GM15510 (cell line): ENCODE data around the gene SLC22A13.

ENCODE experiments used
- POLR2A ChIP-seq: IDR thresholded peaks from 3 replicates; pipeline ENCODE4 v1.6.1; 2011; ENCODE audit warnings: borderline replicate concordance; ENCODE audit not compliant: insufficient read length; ENCODE audit errors: extremely low read depth

SLC22A13 gene

DNA sequence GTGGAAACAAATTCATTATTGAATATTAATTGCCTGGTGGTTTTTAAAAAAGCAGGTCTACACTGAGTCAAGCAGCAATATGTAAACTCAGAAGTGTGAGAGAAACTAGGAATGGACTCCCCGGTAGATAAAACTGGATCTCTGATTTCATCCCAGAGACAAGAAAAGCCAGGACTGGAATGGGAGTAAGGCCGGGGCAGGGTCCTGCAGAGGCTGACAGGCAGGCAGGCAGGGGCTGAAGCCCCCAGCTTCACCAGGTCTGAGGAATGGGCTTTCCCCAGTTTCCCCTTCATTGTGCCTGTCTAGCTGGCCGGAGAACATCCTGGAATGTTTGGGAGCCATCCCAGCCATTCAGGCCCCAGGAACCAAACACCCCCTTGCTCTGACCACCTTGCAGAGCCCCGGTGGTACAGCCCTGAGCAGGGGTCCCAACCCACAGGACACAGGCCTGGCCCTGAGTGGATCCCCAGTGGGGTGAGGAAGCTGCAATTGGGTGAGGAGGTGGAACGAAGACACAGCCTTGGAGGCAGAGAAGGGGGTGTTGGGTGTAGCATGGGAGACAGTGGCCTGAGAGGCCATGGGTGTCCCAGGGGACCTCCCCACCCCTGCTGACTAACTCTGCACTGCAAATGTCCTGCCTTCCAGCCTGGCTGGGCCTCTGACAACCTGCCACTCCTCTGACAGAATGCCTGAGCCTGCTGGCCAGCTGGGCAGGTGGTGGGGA, 49.3 kb downstream of the SLC22A13 start:
- no peak for TF ChIP-seq POLR2A

DNA sequence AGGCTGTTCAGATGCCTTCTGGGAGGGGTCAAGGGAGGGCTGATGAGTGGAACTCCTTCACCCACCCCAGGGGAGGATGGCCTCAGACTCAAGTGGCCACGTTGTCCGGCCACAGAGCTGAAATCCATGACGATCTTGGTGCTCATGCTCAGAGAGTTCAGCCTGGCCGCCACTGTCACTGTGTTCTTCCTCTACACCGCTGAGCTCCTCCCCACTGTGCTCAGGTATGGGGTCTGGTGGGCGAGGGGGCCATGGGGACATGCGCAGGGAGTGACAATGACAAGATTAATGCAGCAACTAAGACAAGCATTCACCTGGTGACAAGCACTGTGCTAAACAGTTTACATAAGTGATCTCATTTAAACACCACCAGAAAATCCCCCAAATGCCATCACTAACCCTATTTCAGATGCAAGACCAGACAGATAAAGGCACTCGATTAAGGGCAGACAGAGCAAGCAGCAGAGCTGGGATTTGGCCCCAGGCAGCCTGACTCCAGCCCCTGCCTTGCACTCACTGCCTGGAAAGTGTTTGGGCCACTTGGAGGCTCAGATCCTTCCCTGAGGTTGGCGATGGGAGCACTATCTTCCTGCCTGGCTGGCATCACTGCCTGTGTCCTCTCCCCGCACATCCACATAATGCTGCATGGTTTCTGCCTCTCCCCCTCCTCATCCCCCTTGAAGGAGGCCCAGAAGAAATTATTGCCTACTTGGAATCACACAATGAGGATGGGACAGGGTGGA, 50.0 kb downstream of the SLC22A13 start:
- TF ChIP-seq POLR2A, result no peak

DNA sequence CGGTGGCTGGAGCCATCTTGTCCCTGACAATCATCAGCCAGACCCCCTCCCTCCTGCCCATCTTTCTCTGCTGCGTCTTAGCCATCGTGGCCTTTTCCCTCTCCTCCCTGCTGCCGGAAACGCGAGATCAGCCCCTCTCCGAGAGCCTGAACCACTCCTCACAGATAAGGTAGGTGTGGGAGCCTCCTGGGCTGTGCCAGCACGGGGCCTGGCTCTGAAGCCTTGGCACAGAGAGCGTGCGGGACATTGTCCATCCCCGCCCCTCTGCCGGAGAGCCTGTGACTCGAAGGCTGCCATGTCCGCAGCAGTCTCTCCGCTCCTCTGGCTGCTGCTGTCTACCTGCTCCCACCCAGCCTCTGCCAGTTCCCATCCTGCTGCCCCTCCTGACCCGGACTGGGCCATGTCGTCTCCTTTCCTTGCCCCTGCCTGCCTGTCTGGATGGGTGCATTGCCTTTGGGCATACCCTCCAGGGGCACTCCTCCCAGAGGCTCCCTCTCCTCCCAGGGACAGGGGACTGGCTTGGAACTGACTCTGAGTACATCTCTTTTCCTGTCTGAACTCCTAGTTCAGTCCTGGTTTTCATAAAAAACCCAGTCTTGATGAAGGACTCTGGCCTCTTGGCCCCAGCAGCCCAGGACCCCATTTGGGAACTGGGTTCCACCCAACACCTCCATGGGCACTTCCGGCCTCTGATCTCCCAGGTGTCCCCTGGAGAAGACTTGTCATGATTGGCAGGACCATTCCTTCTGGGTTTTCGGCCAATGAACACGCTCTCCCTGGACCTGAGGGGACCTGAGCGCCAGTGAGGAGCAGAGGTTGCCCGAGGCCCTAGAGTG, 51.0 kb downstream of the SLC22A13 start:
- TF ChIP-seq POLR2A, result no peak

- no peak for TF ChIP-seq POLR2A
Measured at GRCh38 chr3:38317192-38317759, 51.7 kb downstream of the SLC22A13 start.

DNA sequence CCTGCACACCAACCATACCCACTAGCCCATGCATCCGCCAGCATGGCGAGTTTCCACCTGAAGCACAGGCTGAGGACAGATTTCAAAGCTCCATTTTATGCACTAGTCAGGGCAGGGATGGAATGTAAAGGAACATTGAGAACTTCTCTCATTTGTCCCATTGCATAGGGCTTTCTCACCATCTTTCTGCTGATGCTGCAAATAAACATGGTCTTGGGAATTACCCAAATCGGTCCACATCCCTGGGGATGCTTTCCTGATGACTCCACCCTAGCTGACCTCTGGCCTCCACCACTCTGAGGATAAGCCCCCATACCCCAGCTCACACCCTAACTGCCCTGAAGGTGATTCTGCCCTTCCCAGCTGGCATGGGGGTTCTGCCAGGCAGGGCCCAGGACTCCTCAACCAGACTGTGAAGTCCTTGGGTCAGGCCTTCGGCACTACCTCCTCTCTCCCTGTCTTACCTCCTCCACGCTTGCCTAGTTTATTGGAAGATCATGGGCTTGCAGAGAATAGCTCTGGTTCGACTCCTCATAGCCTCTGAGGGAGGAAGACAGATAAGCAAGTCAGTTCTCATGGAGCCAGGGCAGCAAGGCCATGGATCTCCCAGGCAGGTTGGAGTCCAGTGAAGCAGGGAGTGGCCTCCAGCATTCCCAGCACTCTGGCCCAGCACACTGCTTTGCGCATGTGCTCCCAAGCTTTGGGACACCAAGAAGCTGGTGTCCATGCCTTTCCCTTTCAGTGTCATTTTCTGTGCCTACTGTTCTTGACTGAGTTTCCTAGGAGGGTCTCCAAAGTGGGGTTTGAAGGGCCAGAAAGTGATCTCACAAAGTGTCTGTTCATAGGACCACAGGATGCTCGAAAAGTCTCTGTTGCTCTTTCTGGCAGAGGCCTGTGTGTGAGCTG, 53.4 kb downstream of the SLC22A13 start:
- TF ChIP-seq POLR2A, result no peak

DNA sequence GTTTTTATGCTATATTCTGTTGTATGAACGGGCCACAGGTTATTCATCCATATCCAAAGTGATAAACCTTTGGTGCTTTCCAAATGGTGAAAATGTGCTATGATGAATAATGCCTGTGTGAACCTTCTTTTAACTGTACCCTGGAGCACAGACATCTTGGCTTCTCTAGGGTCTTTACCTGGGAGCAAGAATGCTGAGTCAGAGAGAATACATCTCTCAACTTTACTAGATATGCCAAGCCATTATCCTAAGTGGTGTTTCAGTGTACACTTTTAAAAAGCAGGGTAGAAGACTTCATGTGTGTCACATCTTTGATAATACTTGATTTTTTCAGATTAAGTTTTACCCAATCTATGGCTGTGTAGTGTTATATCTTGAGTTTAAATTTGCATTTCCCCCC, 57.4 kb downstream of the SLC22A13 start:
- no peak for TF ChIP-seq POLR2A

GRCh38 chr3:38325256-38325655, 59.6 kb downstream of the SLC22A13 start:
- no peak for TF ChIP-seq POLR2A

- no peak for TF ChIP-seq POLR2A
Measured at GRCh38 chr3:38327335-38328009, 61.9 kb downstream of the SLC22A13 start.
